HG03432 (cell line): ENCODE data around the gene ACCS.

ENCODE experiments used
- ATAC-seq: cut with Tn5 transposase; IDR thresholded peaks from one replicate; pipeline ENCODE4 v1.9.1; 2021; ENCODE audit warnings: mild to moderate bottlenecking, moderate library complexity; ENCODE audit not compliant: unreplicated experiment

Gene ACCS

DNA sequence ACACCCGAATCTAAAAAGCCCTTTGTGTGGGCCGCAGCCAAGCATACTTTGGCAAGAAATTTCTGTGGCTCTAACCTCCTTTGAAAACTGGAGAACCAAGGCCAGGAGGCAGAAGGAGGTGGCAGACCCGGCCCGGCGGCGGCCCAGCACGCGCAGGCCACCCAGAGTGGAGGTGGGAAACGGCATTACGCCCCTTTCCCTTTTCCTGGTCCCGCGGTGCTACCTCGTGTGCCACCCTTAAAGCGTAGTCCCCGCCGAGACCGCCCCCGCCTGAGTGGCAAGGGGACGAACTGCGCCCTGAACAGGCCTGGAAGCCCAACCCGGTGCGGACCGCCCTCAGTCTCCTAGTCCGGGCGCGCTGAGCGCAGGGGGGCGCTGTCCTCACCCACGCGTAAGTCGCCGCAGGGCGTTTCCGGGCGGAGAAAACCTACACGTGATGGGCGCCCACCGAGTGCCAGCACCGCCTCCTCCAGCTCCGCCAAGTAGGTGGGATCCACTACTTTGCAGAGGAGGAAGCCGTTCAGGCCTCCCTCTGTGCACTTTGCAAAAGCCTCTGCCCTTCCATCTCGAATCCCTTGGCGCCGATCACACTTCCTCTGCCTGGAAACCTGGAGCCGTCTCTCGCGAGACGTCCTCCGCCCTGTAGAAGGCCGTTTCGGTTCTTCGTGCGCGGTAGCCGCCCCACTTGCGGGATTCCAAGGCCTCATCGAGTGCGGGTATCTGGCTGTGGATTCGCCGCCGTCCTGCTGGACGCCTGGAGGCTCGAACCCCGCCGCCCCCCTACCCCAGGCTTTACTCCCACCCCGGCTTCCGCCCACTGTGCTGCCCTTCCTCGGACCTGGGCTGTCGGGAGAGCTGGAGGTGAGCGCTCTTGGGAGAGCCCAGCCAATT is at the start of gene ACCS:
TSS of gene ACCS (plus strand) at position 430 of the 891 bp plus-strand sequence. CDS start 1,358 bp downstream, outside the sequence.
- peak; percentile 98 for ATAC-seq

DNA sequence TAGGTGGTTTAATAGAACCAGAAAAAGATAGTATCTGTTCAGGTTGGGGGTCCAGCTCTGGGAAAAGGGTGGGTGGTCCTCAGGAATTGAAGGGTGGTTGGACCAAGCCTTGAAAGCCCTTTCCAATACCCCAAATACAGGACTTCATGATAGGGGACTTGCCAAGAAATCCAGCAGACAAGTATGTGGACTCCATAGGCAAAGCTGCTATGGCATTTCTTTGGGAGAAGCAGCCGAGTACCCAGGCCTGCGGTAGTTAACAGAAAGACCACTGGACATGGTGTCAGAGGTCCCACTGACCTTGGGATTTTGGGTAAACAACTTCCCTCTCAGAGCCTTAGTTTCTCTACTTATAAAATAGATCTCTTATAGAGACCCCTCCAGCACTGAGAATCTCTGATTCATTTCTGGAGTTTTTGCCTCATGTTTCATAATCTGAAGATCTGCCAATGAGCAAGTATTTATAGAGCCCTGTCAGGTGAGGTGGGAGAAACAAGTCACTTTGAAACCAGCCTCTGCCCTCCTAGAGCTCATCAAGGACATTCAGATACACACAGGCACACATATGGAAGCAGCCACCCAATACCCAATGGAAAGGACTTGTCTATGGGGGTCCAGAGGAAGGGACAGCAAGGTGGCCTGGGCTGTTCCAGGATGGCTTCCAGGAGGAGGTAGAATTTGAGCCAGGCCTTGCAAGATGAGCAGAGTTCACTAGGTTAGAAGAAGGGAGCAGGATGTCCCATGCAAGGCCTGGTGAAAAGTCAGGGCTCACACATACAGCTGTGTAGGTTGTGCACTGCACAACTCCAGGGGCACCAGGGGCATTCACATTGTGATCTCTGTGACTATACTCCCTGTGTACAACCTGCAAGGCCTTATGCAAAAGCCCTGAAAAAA is 49.3 kb upstream of the ACCS start:
- no peak for ATAC-seq

GRCh38 chr11:44017443-44018126 is 48.5 kb upstream of the ACCS start:
- no peak for ATAC-seq

GRCh38 chr11:44018127-44018521 is 47.9 kb upstream of the ACCS start:
- no peak for ATAC-seq

GRCh38 chr11:44018829-44019228 is 47.2 kb upstream of the ACCS start:
- ATAC-seq, result no peak

DNA sequence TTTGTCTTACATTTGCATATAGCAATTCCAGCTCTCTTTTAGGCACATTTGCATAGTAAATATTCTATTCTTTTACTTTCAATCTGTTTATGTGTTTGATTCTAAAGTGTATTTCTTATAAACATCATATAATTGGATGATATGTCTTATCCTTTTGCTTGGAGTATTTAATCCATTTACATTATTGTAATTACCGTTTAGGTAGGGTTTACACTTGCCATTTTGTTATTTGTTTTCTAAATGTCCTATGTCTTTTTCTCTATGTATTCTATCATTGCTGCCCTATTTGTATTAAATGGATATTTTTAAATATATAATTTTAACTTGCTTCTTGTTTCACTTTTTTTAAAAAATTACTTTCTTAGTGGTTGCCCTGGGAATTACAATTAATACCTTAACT is 41.1 kb upstream of the ACCS start:
- ATAC-seq, result no peak

DNA sequence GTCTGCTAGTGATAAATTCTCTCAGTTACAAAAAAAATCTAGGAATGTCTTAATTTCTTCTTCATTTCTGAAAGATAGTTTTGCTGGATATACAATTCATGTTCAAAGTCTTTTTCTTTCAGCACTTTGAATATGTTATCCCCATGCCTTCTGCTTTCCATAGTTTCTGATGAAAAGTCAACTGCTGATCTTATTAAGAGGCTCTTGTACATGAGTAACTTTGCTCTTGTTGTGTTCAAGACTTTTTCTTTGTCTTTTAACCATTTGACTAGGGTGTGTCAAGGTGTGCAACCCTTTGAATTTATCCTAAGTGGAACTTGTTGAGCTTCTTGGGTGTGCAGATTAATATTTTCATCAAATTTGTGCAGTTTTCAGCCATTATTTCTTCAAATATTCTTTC is 40.3 kb upstream of the ACCS start:
- no peak for ATAC-seq

- ATAC-seq, result no peak
Observed at GRCh38 chr11:44028401-44028800, 37.7 kb upstream of the ACCS start.

GRCh38 chr11:44028816-44029506 is 37.1 kb upstream of the ACCS start:
- no peak for ATAC-seq

GRCh38 chr11:44029507-44029845 is 36.6 kb upstream of the ACCS start:
- no peak for ATAC-seq

- ATAC-seq, result no peak
Observed at GRCh38 chr11:44029977-44030911, 35.8 kb upstream of the ACCS start.

DNA sequence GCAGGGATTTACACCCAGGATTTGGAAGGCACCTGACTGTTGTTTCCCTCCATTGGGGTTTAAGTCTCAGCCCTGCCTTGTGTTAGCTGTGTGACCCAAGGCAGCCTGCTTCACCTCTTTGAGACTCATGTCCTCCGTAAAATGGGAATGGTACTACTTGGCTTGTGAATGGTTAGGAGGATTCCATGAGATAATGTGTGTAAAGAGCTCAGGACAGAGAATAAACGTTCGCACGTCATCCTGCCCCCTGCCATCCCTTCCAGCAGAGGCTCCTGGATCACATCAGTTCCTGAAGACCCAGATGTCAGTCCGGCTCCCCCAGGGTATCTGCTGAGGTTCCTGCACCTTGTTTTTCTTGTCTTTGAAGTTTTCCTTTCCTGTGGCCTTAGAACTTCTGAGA is 35.1 kb upstream of the ACCS start:
- ATAC-seq, result no peak

GRCh38 chr11:44031549-44031948 is 34.5 kb upstream of the ACCS start:
- ATAC-seq, result no peak

- no peak for ATAC-seq
Observed at GRCh38 chr11:44032299-44033085, 33.6 kb upstream of the ACCS start.

- ATAC-seq, result no peak
Observed at GRCh38 chr11:44033411-44033850, 32.6 kb upstream of the ACCS start.

- ATAC-seq, result no peak
Observed at GRCh38 chr11:44033856-44034255, 32.2 kb upstream of the ACCS start.

GRCh38 chr11:44034639-44035038 is 31.4 kb upstream of the ACCS start:
- ATAC-seq, result no peak

DNA sequence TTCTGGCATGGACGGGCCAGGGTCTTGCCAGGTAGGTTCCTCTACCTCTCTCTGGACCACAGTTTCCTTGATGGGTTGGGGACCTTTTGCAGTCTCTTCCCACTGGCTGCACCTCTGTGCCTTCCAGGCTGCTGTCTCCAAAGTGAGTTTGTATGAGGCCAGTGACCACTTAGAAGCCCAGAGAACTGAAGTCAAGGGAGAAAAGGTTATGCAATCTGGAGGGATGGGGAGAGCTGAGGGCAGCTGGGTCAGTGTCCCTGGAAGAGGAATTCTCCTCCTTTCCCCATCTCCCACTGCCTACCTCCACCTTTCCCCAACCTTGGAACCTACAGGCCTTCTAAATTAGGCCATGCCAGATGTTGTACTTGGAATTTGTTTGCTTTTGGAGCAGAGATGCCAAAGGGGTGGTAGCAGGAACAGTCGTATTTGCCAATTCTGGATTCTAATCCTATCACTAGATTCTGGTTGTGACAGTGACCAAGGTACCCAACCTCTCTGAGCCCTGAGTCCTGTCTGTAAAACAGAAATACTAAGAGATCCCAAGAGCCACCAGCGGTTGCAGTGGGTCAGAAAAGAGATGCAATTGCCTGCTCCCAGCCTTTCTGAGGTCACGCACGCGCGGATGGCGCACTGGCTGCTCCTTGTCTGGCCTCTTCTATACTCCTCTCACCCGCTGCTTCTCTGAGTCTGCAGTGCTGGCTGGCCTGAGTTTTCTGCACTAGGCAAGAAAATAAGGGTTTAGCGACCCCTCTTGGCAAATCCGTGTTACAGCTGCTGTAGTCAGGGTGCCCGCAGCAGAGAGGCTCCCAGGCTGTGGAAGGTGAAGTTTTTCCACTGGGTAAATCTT is 29.0 kb upstream of the ACCS start:
- peak; percentile 81 for ATAC-seq
